ENCODE data around the gene KLHL26. TPM values are rescaled to one million over a fixed set of nuclear protein-coding genes. Genes with fewer than 3 reads are reported as not detected.

KLHL26 gene
- total RNA-seq, 1 experiment from 2014 or later, result 10.7 TPM

DNA sequence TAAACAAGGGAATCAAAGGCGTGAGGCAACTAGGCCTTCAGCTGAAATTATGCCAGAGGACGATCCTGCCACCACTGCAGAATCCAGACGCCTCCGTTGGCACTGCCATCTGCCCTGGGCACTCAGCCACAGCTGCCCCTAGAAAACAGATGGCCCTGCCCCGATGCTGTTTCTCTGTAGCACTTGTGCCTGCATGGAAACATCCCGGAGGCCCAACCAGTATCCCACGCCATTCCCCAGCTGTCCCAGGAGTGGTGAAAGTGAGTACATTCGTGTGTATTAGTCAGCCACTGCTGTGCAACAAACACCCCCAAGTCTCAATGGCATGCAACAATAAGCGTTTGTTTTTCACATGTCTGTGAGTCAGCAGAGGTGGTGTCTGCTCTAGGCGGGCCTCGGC, 37.8 kb downstream of the KLHL26 start:
- no peak overlapping the region for H3K23ac ChIP-seq (ENCODE audit: insufficient read length, low read depth, low read length)
- no peak overlapping the region for H2AFZ ChIP-seq (ENCODE audit: low read length)
- H2BK15ac ChIP-seq (ENCODE audit: low read depth, low read length), result no peak overlapping the region
- no peaks in the 10 kb centered on the region for H3K27me3 ChIP-seq (ENCODE audit: insufficient read depth, low read length)
- H2AK5ac ChIP-seq (ENCODE audit: insufficient read length, low read length), result no peak overlapping the region
- H2BK5ac ChIP-seq (ENCODE audit: insufficient read length, low read length), result no peak overlapping the region
- Mint-ChIP-seq H3K27ac (no peak overlapping the region), H3K4me1 (peaks cover 12 to 23% of the 10 kb centered on the region in 2 experiments), H3K36me3 (ENCODE audit: insufficient read depth in 1 of 3, low read depth in 3 of 3) (peaks cover 0 to 5% (median 0%) of the 10 kb centered on the region in 3 experiments; a peak in 2 of 7 replicates), H3K9me3 (no peaks in the 10 kb centered on the region), H3K27me3 (ENCODE audit: low read depth) (no peaks in the 10 kb centered on the region), H3K4me3 (no peak overlapping the region)
- DNase-seq, result no peak
- H2BK12ac ChIP-seq (ENCODE audit: insufficient read length, low read depth, low read length), result no peak overlapping the region
- H3K23me2 ChIP-seq (ENCODE audit: insufficient read length, low read depth, low read length, poor library complexity, severe bottlenecking), result no peaks in the 10 kb centered on the region
- H3K4me2 ChIP-seq (ENCODE audit: insufficient read depth, insufficient read length, low read length), result no peak overlapping the region
- no peak overlapping the region for H3K27ac ChIP-seq (ENCODE audit: insufficient read length, low read depth, low read length)
- no peak overlapping the region for H3T11ph ChIP-seq (ENCODE audit: low read length)
- no peak overlapping the region for H3K4ac ChIP-seq (ENCODE audit: low read depth, low read length)
- no peak overlapping the region for H3K56ac ChIP-seq (ENCODE audit: insufficient read length, low read depth, low read length)
- H3K18ac ChIP-seq (ENCODE audit: insufficient read length, low read depth, low read length), result no peak overlapping the region
- no peak overlapping the region for H4K91ac ChIP-seq (ENCODE audit: insufficient read length, low read depth, low read length)
- no peaks in the 10 kb centered on the region for H3K79me1 ChIP-seq (ENCODE audit: insufficient read depth, low read depth, low read length, poor library complexity, severe bottlenecking)
- no peaks in the 10 kb centered on the region; the same call in 1 of the 2 replicates for H3K4me1 ChIP-seq (ENCODE audit: insufficient read depth, low read length)
- H4K20me1 ChIP-seq (ENCODE audit: control insufficient read depth, insufficient read depth, insufficient read length), result no peaks in the 10 kb centered on the region
- H3K79me2 ChIP-seq (ENCODE audit: insufficient read depth, low read length), result no peaks in the 10 kb centered on the region
- H3K9ac ChIP-seq (ENCODE audit: extremely low read depth, insufficient read length, low read length), result no peak overlapping the region
- H4K5ac ChIP-seq (ENCODE audit: insufficient read length, low read depth, low read length), result no peak overlapping the region
- no peak overlapping the region for H2BK120ac ChIP-seq (ENCODE audit: low read depth, low read length, poor library complexity, severe bottlenecking)
- H2BK20ac ChIP-seq (ENCODE audit: low read depth, low read length, poor library complexity, severe bottlenecking), result no peak overlapping the region
- no CpG with 5 or more reads among the region's 11 CpGs for WGBS (ENCODE audit: extremely low coverage, insufficient read length, low lambda C conversion rate)
- TF ChIP-seq, protein P1, sequence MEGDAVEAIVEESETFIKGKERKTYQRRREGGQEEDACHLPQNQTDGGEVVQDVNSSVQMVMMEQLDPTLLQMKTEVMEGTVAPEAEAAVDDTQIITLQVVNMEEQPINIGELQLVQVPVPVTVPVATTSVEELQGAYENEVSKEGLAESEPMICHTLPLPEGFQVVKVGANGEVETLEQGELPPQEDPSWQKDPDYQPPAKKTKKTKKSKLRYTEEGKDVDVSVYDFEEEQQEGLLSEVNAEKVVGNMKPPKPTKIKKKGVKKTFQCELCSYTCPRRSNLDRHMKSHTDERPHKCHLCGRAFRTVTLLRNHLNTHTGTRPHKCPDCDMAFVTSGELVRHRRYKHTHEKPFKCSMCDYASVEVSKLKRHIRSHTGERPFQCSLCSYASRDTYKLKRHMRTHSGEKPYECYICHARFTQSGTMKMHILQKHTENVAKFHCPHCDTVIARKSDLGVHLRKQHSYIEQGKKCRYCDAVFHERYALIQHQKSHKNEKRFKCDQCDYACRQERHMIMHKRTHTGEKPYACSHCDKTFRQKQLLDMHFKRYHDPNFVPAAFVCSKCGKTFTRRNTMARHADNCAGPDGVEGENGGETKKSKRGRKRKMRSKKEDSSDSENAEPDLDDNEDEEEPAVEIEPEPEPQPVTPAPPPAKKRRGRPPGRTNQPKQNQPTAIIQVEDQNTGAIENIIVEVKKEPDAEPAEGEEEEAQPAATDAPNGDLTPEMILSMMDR (conservative IDR thresholded peaks at IDR 0.05), result no peak
- H3K14ac ChIP-seq (ENCODE audit: insufficient read depth, low read length), result no peak overlapping the region
- H4K8ac ChIP-seq (replicated peaks; ENCODE audit: insufficient read length, low read depth, low read length), result no peak overlapping the region
- no peaks in the 10 kb centered on the region for H3K9me3 ChIP-seq (ENCODE audit: control insufficient read depth, low read depth, low read length)

Measured in H9 (cell line).